Astrocyte of the hippocampus (primary cell): ENCODE results near the gene POMT1.

Experiments
- DNase-seq: peaks from one replicate; pipeline ENCODE4 v3.0.0; 2011; ENCODE audit warnings: low read depth, low spot score

POMT1 gene

DNA sequence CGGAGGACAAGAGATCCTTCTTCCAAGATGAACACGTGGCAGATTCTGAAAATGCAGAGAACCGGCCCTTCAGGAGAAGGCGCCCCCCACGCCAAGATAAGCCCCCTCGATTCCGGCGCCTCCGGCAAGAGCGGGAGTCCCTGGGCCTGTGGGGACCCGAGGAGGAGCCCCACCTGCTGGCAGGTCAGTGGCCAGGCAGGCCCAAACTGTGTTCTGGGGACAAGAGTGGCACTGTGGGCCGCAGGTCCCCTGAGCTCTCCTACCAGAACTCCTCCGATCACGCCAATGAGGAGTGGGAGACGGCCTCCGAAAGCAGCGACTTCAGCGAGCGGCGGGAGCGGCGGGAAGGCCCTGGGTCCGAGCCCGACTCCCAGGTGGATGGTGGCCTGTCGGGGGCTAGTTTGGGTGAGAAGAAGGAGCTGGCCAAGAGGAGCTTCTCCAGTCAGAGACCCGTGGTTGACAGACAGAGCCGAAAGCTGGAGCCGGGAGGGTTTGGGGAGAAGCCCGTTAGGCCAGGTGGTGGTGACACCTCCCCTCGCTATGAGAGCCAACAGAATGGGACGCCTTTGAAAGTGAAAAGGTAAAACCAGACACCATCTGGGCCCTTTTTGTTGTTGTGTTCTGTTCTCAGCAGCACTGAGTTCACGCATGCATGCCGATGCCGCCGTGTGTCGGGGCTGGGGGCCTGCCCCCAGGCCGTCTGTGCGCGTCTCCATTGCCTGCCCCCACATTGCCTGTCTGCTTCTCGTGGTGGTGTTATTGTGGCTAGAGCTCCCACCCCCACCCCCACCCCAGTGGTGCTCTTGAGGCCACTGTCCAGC, 26.6 kb upstream of the POMT1 start:
- DNase-seq, result no peak

DNA sequence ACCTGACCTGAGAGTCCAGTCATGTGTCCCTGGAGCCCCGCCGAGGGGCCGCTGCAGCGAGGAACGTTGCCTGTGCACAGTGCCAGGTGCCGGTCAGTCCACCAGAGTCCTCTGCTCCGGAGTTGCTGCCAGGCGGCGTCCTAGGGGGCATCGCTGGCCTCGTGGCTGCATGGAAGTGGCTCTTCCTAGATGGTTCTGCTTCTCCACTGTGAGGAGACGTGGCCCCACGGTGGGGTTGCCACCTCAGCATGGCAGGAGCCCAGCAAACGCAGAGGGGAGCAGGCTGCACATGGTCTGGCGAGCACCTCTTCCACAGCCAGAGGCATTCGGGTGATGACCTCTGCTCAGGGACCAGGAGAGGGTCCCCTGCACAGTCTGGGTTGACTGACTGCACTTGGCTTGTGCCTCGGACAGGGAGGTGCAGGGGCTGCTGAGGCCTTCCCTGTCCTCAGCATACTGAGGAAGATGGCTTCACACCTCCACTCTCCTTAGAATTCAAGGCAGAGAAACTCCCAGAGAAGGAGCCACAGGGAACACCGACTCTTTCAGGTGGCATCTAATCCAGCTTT, 25.9 kb upstream of the POMT1 start:
- DNase-seq, result no peak

- DNase-seq, result no peak
Observed at GRCh38 chr9:131477367-131477766, 25.4 kb upstream of the POMT1 start.

DNA sequence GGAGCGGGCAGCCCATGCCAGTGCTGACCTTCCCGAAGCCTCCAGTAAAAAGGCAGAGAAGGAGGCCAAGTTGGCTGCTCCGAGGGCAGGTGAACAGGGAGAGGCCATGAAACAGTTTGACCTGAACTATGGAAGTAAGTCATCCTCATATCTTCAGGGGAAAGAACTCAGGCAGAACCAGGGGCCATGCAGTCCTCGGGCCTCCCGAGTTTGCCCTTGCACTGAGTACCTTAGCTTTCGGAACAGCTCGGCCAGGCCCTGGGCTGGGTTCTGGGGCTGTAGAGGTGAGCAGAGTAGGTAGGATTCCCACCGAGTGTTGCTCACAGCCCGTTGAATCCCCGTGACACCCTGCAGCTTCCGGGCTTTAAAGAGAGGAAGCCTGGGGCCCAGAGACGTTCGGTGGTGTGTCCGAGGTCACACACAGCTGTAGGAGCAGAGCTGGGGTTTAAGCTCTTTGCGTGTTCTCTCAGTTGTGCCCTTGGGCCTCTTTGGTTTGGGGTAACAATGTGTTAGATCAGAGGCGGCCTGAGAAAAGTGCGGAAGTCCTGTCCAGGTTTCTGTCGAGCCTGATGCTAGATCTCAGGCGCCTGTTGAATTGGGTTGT, 24.8 kb upstream of the POMT1 start:
- no peak for DNase-seq

GRCh38 chr9:131478421-131478868, 24.3 kb upstream of the POMT1 start:
- DNase-seq, result peak; percentile 70

- DNase-seq, result no peak
Observed at GRCh38 chr9:131478911-131479310, 23.8 kb upstream of the POMT1 start.

GRCh38 chr9:131480258-131480657, 22.5 kb upstream of the POMT1 start:
- no peak for DNase-seq

- DNase-seq, result no peak
Observed at GRCh38 chr9:131481441-131482342, 21.0 kb upstream of the POMT1 start.

DNA sequence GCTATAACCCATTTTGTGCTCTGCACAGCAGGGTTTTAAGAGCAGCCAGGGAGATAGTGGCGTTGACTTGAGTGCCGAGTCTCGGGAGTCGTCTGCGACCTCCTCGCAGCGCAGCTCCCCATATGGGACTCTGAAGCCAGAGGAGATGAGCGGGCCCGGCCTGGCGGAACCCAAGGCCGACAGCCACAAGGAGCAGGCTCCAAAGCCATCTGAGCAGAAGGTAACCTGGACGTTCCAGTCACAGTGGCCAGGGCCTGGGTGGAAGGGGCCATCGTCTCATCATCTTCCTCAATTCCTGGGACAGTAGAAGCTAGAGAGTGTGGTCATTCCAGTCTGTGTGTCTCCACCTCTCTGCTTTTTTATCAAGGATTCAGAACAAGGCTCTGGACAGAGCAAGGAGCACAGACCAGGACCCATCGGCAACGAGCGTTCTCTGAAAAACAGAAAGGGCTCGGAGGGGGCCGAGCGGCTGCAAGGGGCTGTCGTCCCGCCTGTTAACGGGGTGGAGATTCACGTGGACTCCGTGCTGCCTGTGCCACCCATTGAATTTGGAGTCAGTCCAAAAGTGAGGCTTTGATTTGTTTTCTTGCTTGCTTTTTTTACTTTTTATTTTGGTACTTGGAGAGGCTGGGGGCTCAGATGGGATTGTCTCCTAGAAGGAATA, 20.2 kb upstream of the POMT1 start:
- no peak for DNase-seq

GRCh38 chr9:131483319-131484050, 19.2 kb upstream of the POMT1 start:
- no peak for DNase-seq

DNA sequence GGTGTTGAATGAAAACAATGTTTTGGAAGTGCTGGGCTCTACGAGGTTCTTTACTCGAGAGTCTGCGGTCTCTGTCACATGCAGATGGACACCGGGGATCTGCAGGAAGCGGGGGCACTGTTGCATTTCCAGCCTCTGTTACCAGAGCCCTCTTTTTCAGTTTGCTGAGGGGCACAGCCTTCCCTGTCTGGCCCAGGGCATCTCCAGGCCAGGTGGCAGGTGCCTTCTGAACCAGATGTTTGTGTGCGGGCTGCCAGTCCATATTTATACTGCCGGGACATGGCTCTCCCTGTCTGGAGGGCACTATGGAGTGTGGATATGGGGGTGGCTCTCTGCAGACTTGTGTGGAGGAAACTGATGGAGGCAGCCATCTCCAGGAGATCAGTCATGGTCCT, 18.7 kb upstream of the POMT1 start:
- DNase-seq, result no peak

GRCh38 chr9:131484560-131485185, 18.0 kb upstream of the POMT1 start:
- no peak for DNase-seq

DNA sequence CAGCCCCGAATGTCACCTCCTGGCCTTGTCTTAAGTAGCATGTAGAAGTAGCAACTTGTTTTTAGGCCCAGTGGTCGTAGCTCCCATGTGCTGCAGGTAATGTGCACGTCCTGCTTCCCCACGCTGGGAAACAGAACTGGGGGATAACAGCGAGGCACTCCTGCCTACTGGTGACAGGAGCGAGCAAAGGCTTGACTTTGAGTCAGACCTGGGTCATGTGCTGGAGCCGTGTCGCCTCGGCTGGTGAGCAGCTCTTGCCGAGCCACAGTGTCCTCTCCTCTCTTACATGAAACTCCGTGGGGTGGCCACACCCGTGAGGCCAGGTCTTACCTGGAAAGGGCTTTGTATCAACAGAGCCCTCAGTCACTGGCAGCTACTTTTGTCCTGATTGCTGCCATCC, 17.5 kb upstream of the POMT1 start:
- no peak for DNase-seq

DNA sequence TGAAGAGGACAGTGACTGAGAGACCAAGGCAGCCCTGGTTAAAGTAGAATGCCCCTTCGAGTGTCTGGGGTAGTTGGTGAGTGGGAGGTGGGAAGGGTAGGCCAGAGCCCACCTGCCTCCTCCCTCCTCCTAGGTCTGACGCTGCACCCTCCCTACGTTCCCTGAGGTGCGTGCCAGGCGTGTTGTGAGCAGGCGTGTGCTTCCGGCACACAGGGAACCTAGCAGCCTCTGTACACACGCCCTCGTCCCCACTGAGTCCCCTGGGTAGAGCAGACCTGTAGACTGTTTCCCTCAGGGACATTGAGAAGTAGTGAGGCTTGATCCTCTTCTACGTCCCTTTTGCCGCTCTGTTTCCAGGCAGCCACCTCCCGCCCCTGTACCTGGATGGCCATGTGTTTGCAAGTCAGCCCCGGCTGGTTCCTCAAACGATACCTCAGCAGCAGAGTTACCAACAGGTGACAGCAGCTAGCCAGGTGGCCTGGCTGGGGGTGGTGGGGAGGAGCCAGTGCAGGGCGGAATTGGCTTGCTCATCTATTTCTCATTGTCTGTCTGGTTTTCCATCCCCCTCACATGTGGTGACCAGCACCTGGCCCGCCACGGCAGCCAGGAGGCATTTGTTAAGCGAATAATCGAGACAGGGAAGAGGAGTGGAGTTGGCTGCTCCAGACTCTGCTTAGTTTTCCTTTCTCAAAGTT, 16.8 kb upstream of the POMT1 start:
- no peak for DNase-seq

- no peak for DNase-seq
Observed at GRCh38 chr9:131487001-131487400, 15.7 kb upstream of the POMT1 start.

GRCh38 chr9:131487621-131488031, 15.1 kb upstream of the POMT1 start:
- DNase-seq, result no peak

- DNase-seq, result peak; percentile 54
Observed at GRCh38 chr9:131490514-131490913, 12.2 kb upstream of the POMT1 start.

DNA sequence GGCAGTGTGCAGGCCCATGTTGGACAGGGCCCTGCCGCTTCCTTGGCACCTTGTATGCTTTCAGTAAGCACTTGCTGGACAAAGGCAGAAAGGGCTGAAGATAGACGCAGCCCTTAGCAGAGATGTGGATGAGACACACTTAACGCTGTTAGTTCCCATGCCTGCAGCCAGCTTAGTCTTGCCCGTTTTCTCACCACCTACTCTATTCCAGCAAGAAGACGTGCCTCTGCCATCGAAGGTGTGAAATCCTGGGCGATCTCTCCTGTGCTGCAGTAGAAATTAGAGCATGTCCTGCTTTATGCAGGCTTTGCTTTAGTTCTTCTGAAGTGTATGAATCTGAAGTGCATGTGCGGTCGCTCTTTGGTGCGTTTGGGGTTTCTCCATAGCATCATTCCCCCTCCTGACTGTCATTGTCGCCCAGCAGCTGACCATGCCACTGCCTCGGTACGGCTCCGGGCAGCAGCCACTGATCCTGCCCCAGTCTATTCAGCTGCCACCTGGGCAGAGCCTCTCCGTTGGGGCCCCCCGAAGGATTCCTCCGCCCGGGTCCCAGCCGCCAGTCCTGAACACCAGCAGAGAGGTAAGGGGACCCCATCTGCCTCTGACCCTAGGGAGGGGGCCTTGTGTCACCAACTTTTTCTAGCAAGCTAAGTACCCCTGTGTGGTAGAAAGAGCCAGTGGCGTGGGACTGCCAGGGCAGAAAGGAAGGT, 11.6 kb upstream of the POMT1 start:
- no peak for DNase-seq

GRCh38 chr9:131492070-131492469, 10.6 kb upstream of the POMT1 start:
- no peak for DNase-seq
